HepG2 (cell line): ENCODE measurements around the gene NT5DC1. TPM values are rescaled to one million over a fixed set of nuclear protein-coding genes. Genes with fewer than 3 reads are reported as not detected.

ENCODE experiments used
- FOXA3 ChIP-seq: IDR thresholded peaks from 2 replicates; pipeline ENCODE4 v1.6.1; 2016; ENCODE audit warnings: missing genetic modification reagents, missing compliant biosample characterization
- GATAD1 ChIP-seq: IDR thresholded peaks from 2 replicates; pipeline ENCODE4 v1.6.1; 2016; ENCODE audit warnings: missing genetic modification reagents, missing compliant biosample characterization
- KDM4B ChIP-seq: sonication (generic); formaldehyde crosslinking; IDR thresholded peaks from 2 replicates; pipeline ENCODE4 v1.4.0; 2020; ENCODE audit warnings: missing genetic modification reagents
- MAFG ChIP-seq: sonication (generic); formaldehyde crosslinking; IDR thresholded peaks from 2 replicates; pipeline ENCODE4 v1.5.1; 2020; ENCODE audit warnings: mild to moderate bottlenecking, missing genetic modification reagents
- NCOA1 ChIP-seq: sonication (generic); formaldehyde crosslinking; IDR thresholded peaks from 2 replicates; pipeline ENCODE4 v1.9.0; 2021; ENCODE audit warnings: missing genetic modification reagents
- RELA ChIP-seq: sonication (generic); formaldehyde crosslinking; IDR thresholded peaks from 2 replicates; pipeline ENCODE4 v1.4.0; 2020; ENCODE audit warnings: missing genetic modification reagents
- RFXAP ChIP-seq: sonication (generic); formaldehyde crosslinking; IDR thresholded peaks from 2 replicates; pipeline ENCODE4 v1.4.0; 2020; ENCODE audit warnings: missing genetic modification reagents, borderline replicate concordance
- U2AF2 ChIP-seq: fragments of 200-400 bp; formaldehyde crosslinking; IDR thresholded peaks from 2 replicates; pipeline ENCODE4 v1.6.1; 2017; ENCODE audit warnings: low read depth, mild to moderate bottlenecking, low read length
- ZNF3 ChIP-seq: IDR thresholded peaks from 2 replicates; pipeline ENCODE4 v1.7.0; 2017; ENCODE audit warnings: inconsistent platforms
- ZNF30 ChIP-seq: sonication (generic); formaldehyde crosslinking; IDR thresholded peaks from 2 replicates; pipeline ENCODE4 v1.5.0; 2020; ENCODE audit warnings: mild to moderate bottlenecking, missing genetic modification reagents
- ZNF574 ChIP-seq: sonication (generic); formaldehyde crosslinking; IDR thresholded peaks from 2 replicates; pipeline ENCODE4 v1.4.0; 2020; ENCODE audit warnings: missing genetic modification reagents
- ZNF749 ChIP-seq: sonication (generic); formaldehyde crosslinking; IDR thresholded peaks from 2 replicates; pipeline ENCODE4 v1.8.0; 2022; ENCODE audit warnings: mild to moderate bottlenecking, missing genetic modification reagents, moderate library complexity, borderline replicate concordance
- ZNF781 ChIP-seq: sonication (generic); formaldehyde crosslinking; IDR thresholded peaks from 2 replicates; pipeline ENCODE4 v1.5.1; 2020; ENCODE audit warnings: borderline replicate concordance, mild to moderate bottlenecking, missing genetic modification reagents; ENCODE audit errors: not compliant biosample characterization
- ZNF83 ChIP-seq: sonication (generic); formaldehyde crosslinking; IDR thresholded peaks from 2 replicates; pipeline ENCODE4 v1.4.0; 2020; ENCODE audit warnings: missing genetic modification reagents, mild to moderate bottlenecking, borderline replicate concordance
- polyA plus RNA-seq, 8 experiments: library from polyadenylated mRNA; depleted of rRNA in 3 of 8; stranded (reverse) in 7 of 8; unstranded in 1 of 8; fragments of >200 nt; fragmentation: Illumina TruSeq in 4 of 8; extraction: Trizol in 4 of 8; gene quantifications; 2 replicates each; pipeline versions ENCODE4 v1.2.1 to v1.2.3, GENCODE V29; 2011 to 2016; ENCODE audit warnings: low read depth in 4 of 8, missing spikeins in 1 of 8, mixed read lengths in 1 of 8; ENCODE audit not compliant: insufficient read depth in 1 of 8
- total RNA-seq, 5 experiments: library from RNA; depleted of rRNA; stranded (reverse); fragments of >200 nt; fragmentation: Illumina TruSeq; extraction: Trizol; gene quantifications; 2 replicates each; pipeline ENCODE4 v1.2.3, GENCODE V29; 2016; ENCODE audit warnings: low read depth in 1 of 5
- TF ChIP-seq, protein P1 (sequence below): IDR thresholded peaks from 2 replicates; pipeline ENCODE4 v1.6.1; 2012; ENCODE audit warnings: low read depth, low read length, improper control_type of control experiment
- TF ChIP-seq, protein P2 (sequence below): sonication (generic); formaldehyde crosslinking; IDR thresholded peaks from 2 replicates; pipeline ENCODE4 v1.5.1; 2020; ENCODE audit warnings: missing genetic modification reagents, mild to moderate bottlenecking, borderline replicate concordance
- TF ChIP-seq, protein P3 (sequence below): sonication (generic); formaldehyde crosslinking; IDR thresholded peaks from 2 replicates; pipeline ENCODE4 v1.5.1; 2020; ENCODE audit warnings: mild to moderate bottlenecking, missing genetic modification reagents, moderate library complexity

The NT5DC1 gene
- total and polyA plus RNA-seq, 2 of the 13 experiments (the other 11 are each of a cell fraction or from before 2014, with no cell fraction given): 27.0 to 56.1 TPM

DNA sequence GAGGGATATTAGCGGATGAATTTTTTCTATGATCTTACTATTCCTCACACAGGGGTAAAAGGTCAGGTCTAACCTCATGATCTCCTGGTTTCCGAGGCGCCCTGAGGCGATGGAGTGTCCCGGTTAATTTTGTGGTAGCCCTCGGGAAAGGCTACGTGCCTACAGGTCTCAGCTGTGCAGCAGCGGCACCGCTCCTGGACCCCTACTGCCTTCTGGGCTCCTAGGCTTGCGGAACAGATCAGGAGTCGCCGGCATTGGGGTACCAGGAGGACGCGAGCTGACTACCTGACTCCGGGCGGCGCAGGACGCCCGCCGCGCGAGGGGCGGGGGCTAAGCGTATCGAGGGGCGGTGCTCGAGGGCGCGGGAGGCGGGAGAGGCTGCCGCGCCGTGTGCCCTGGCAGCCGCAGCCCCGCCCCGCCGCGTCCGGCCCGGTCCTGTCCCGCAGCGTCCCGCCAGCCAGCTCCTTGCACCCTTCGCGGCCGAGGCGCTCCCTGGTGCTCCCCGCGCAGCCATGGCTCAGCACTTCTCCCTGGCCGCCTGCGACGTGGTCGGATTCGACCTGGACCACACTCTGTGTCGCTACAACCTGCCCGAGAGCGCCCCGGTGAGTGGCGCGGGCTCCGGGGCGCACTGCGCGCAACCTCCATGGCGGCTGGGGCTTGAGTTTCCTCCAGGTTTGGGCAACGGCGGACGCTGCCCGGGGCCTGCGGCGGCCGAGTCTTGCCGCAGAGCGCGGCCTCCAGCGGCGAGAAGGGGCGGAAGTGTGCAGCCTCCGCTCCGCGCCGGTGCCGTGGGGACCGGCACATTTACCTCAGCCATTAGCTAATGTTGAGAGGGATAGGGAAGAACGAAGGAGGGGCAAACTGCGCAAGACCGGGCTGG is at the start of gene NT5DC1 (continued):
- TF ChIP-seq, protein P1, sequence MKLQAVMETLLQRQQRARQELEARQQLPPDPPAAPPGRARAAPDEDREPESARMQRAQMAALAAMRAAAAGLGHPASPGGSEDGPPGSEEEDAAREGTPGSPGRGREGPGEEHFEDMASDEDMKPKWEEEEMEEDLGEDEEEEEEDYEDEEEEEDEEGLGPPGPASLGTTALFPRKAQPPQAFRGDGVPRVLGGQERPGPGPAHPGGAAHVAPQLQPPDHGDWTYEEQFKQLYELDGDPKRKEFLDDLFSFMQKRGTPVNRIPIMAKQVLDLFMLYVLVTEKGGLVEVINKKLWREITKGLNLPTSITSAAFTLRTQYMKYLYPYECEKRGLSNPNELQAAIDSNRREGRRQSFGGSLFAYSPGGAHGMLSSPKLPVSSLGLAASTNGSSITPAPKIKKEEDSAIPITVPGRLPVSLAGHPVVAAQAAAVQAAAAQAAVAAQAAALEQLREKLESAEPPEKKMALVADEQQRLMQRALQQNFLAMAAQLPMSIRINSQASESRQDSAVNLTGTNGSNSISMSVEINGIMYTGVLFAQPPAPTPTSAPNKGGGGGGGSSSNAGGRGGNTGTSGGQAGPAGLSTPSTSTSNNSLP: 0 out of 2 replicates have a peak, but pooled peaks have one; percentile 13
- TF ChIP-seq KDM4B (CRISPR knock-in tag) (no peak; the same call in 1 of the 2 replicates), U2AF2 (no peak), RFXAP (CRISPR knock-in tag) (peak; percentile 93), GATAD1 (CRISPR knock-in tag) (peak; percentile 52; the same call in 1 of the 2 replicates), NCOA1 (CRISPR knock-in tag) (peak; percentile 97), ZNF30 (CRISPR knock-in tag) (peak; percentile 77; the same call in 1 of the 2 replicates), FOXA3 (CRISPR knock-in tag) (peak; percentile 56; the same call in 1 of the 2 replicates), ZNF781 (CRISPR knock-in tag) (no peak), RELA (CRISPR knock-in tag) (no peak), ZNF749 (CRISPR knock-in tag) (peak; percentile 98; the same call in 1 of the 2 replicates), ZNF574 (peak; percentile 92), ZNF3 (CRISPR knock-in tag) (no peak), ZNF83 (CRISPR knock-in tag) (no peak; the same call in 1 of the 2 replicates), MAFG (CRISPR knock-in tag) (no peak)
- TF ChIP-seq, protein P2, sequence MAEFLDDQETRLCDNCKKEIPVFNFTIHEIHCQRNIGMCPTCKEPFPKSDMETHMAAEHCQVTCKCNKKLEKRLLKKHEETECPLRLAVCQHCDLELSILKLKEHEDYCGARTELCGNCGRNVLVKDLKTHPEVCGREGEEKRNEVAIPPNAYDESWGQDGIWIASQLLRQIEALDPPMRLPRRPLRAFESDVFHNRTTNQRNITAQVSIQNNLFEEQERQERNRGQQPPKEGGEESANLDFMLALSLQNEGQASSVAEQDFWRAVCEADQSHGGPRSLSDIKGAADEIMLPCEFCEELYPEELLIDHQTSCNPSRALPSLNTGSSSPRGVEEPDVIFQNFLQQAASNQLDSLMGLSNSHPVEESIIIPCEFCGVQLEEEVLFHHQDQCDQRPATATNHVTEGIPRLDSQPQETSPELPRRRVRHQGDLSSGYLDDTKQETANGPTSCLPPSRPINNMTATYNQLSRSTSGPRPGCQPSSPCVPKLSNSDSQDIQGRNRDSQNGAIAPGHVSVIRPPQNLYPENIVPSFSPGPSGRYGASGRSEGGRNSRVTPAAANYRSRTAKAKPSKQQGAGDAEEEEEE (CRISPR knock-in tag): no peak
- TF ChIP-seq, protein P3, sequence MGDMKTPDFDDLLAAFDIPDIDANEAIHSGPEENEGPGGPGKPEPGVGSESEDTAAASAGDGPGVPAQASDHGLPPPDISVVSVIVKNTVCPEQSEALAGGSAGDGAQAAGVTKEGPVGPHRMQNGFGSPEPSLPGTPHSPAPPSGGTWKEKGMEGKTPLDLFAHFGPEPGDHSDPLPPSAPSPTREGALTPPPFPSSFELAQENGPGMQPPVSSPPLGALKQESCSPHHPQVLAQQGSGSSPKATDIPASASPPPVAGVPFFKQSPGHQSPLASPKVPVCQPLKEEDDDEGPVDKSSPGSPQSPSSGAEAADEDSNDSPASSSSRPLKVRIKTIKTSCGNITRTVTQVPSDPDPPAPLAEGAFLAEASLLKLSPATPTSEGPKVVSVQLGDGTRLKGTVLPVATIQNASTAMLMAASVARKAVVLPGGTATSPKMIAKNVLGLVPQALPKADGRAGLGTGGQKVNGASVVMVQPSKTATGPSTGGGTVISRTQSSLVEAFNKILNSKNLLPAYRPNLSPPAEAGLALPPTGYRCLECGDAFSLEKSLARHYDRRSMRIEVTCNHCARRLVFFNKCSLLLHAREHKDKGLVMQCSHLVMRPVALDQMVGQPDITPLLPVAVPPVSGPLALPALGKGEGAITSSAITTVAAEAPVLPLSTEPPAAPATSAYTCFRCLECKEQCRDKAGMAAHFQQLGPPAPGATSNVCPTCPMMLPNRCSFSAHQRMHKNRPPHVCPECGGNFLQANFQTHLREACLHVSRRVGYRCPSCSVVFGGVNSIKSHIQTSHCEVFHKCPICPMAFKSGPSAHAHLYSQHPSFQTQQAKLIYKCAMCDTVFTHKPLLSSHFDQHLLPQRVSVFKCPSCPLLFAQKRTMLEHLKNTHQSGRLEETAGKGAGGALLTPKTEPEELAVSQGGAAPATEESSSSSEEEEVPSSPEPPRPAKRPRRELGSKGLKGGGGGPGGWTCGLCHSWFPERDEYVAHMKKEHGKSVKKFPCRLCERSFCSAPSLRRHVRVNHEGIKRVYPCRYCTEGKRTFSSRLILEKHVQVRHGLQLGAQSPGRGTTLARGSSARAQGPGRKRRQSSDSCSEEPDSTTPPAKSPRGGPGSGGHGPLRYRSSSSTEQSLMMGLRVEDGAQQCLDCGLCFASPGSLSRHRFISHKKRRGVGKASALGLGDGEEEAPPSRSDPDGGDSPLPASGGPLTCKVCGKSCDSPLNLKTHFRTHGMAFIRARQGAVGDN (CRISPR knock-in tag): peak; percentile 98
